Tibial nerve (tissue), 4 donors: Measurements from ENCODE around the gene MAP3K15.

ENCODE experiments used
- CTCF ChIP-seq, 5 experiments: fragments of 200-600 bp in 3 of 5; fragments of 450-650 bp in 2 of 5; sonication (generic) in 3 of 5; IDR thresholded peaks; one replicate each; pipeline ENCODE4 v1.5.1; 2016 to 2019; ENCODE audit warnings: antibody characterized with exemption in 5 of 5, mild to moderate bottlenecking in 3 of 5, moderate library complexity in 2 of 5
- EP300 ChIP-seq, 2 donors: sonication (generic); formaldehyde crosslinking; IDR thresholded peaks; one replicate each; pipeline ENCODE4 v1.6.1; 2017; ENCODE audit warnings: antibody characterized with exemption in 2 of 2, mild to moderate bottlenecking in 1 of 2
- POLR2A ChIP-seq, 2 donors: fragments of 450-650 bp; IDR thresholded peaks; one replicate each; pipeline ENCODE4 v1.6.1; 2017; ENCODE audit warnings: antibody characterized with exemption in 2 of 2, mild to moderate bottlenecking in 2 of 2, moderate library complexity in 2 of 2

- TF ChIP-seq POLR2A (IDR thresholded peaks at IDR 0.05) = no peak
- TF ChIP-seq CTCF (IDR thresholded peaks at IDR 0.05) = no peak
- no peak for TF ChIP-seq EP300 (IDR thresholded peaks at IDR 0.05)
These were observed 352 bp upstream of the MAP3K15 start for GRCh38 chrX:19515615-19516105.
